OCI-LY7 (cell line): ENCODE measurements around the gene AP1M1.

Experiments
- CTCF ChIP-seq: fragments of 200-600 bp; sonication (generic); conservative IDR thresholded peaks from 2 replicates; pipeline ENCODE4 v1.5.1; 2014; ENCODE audit warnings: mild to moderate bottlenecking, antibody characterized with exemption, low read length, moderate library complexity, mixed read lengths
- EZH2phosphoT487 ChIP-seq: fragments of 200-600 bp; sonication (generic); IDR thresholded peaks from 2 replicates; pipeline ENCODE4 v1.6.1; 2018; ENCODE audit warnings: low read depth, borderline replicate concordance, mild to moderate bottlenecking, mixed run types, antibody characterized with exemption, low read length, moderate library complexity, mixed read lengths

GRCh38 chr19:16203256-16204004 is 5.7 kb downstream of the AP1M1 start:
- TF ChIP-seq CTCF (no peak), EZH2phosphoT487 (no peak)
